Fibroblast of lung (primary cell): ENCODE results near the gene DNPH1. TPM values are rescaled to one million over a fixed set of nuclear protein-coding genes. Genes with fewer than 3 reads are reported as not detected.
A peak's percentile ranks its signal among the peaks of the same experiment; 100 is the strongest.

Experiments
- DNase-seq, 2 donors: peaks; one replicate each; pipeline versions ENCODE4 v3.0.0 to v3.0.0-alpha.2; 2010; ENCODE audit warnings: low read depth in 2 of 2
- H2AFZ ChIP-seq: 2 replicates; pipeline ENCODE4 v1.5.1; 2012; ENCODE audit warnings: low read length, control low read depth, inconsistent platforms
- H3K27ac ChIP-seq: 2 replicates; pipeline ENCODE4 v1.5.1; 2011; ENCODE audit warnings: low read length, control low read depth; ENCODE audit not compliant: insufficient read depth
- H3K27me3 ChIP-seq: 2 replicates; pipeline ENCODE4 v1.5.1; 2011; ENCODE audit warnings: mild to moderate bottlenecking, low read length; ENCODE audit not compliant: control insufficient read depth, insufficient read depth
- H3K36me3 ChIP-seq: 2 replicates; pipeline ENCODE4 v1.5.1; 2011; ENCODE audit warnings: low read length; ENCODE audit not compliant: control insufficient read depth, insufficient read depth
- H3K4me1 ChIP-seq: 2 replicates; pipeline ENCODE4 v1.5.1; 2011; ENCODE audit warnings: low read length; ENCODE audit not compliant: control insufficient read depth, insufficient read depth; ENCODE audit errors: extremely low read depth
- H3K4me2 ChIP-seq: 2 replicates; pipeline ENCODE4 v1.5.1; 2011; ENCODE audit warnings: low read length, control low read depth; ENCODE audit not compliant: insufficient read depth; ENCODE audit errors: extremely low read depth
- H3K4me3 ChIP-seq, 4 experiments: fragments of 200-600 bp in 1 of 4; sonication (generic) in 1 of 4; replicated peaks in 1 of 4; 2 replicates each; pipeline ENCODE4 v1.5.1; 2011 to 2016; ENCODE audit warnings: low read length in 4 of 4, low read depth in 3 of 4, mild to moderate bottlenecking in 3 of 4, control low read depth in 2 of 4, inconsistent platforms in 1 of 4, mixed read lengths in 1 of 4; ENCODE audit not compliant: insufficient read depth in 1 of 4; ENCODE audit errors: control extremely low read depth in 1 of 4
- H3K79me2 ChIP-seq: 2 replicates; pipeline ENCODE4 v1.5.1; 2012; ENCODE audit warnings: mild to moderate bottlenecking, low read length, inconsistent platforms; ENCODE audit not compliant: control insufficient read depth, insufficient read depth
- H3K9ac ChIP-seq: 2 replicates; pipeline ENCODE4 v1.5.1; 2011; ENCODE audit warnings: mild to moderate bottlenecking, low read length, control low read depth; ENCODE audit not compliant: insufficient read depth
- H3K9me3 ChIP-seq: 2 replicates; pipeline ENCODE4 v1.5.1; 2012; ENCODE audit warnings: low read depth, low read length; ENCODE audit not compliant: control insufficient read depth, insufficient read depth
- H4K20me1 ChIP-seq: 2 replicates; pipeline ENCODE4 v1.5.1; 2011; ENCODE audit warnings: low read length; ENCODE audit not compliant: control insufficient read depth, insufficient read depth; ENCODE audit errors: extremely low read depth
- EZH2 ChIP-seq: IDR thresholded peaks from 2 replicates; pipeline ENCODE4 v1.5.1; 2012; ENCODE audit warnings: low read length, control low read depth, mild to moderate bottlenecking; ENCODE audit errors: missing control alignments
- polyA plus RNA-seq, 2 donors: library from polyadenylated mRNA; depleted of rRNA in 1 of 2; stranded (reverse) in 1 of 2; unstranded in 1 of 2; fragments of >200 nt; gene quantifications; 2 replicates each; pipeline ENCODE4 v1.2.1, GENCODE V29; 2011 to 2012; ENCODE audit warnings: missing spikeins in 1 of 2
- total RNA-seq: library from RNA; depleted of rRNA; stranded (reverse); fragments of >200 nt; gene quantifications from 2 replicates; pipeline ENCODE4 v1.2.1, GENCODE V29; 2014
- TF ChIP-seq, protein P1 (sequence below), 2 donors: IDR thresholded peaks in 1 of 2; conservative IDR thresholded peaks in 1 of 2; 1 replicate in 1 of 2; 2 replicates in 1 of 2; pipeline ENCODE4 v1.5.1; 2011 to 2012; ENCODE audit warnings: low read length in 2 of 2, control low read depth in 1 of 2, inconsistent platforms in 1 of 2, low read depth in 1 of 2, mild to moderate bottlenecking in 1 of 2

DNPH1 gene
- total and polyA plus RNA-seq, 2 donors (not counting 1 experiment from before 2014, with no cell fraction given): 31.2 to 52.5 TPM

DNA sequence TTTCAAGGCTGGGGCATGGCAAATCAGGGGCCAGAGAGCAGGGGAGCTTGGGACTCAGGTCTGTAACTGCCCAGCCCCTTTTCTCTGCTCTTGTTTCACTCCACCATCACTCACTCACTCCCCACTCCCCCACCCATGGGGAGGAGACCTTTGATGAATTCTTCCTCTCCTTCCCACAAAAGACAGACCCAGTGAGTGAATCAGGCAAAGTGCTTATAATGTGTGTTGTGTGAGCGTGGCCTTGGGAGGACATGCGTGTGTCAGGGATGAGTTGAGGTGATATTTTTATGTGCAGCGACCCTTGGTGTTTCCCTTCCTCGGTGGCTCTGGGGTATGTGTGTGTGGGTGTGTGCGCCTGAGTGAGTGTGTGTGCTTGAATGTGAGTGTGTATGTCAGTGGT is 48.3 kb downstream of the DNPH1 start:
- peak in 1 of 2 donors; percentile 41 for DNase-seq
- Histone ChIP-seq H3K4me2 (peak overlapping the region; percentile 35), H3K27me3 (no peaks in the 10 kb centered on the region), H3K4me1 (peaks cover 6% of the 10 kb centered on the region), H3K27ac (peak overlapping the region; percentile 28), H3K79me2 (peaks cover 11% of the 10 kb centered on the region), H3K9ac (no peak overlapping the region), H3K4me3 (peak overlapping the region in 1 of 4 experiments; percentile 92), H3K9me3 (no peaks in the 10 kb centered on the region), H4K20me1 (no peaks in the 10 kb centered on the region), H3K36me3 (peaks cover 33% of the 10 kb centered on the region), H2AFZ (no peak overlapping the region)
- TF ChIP-seq, protein P1, sequence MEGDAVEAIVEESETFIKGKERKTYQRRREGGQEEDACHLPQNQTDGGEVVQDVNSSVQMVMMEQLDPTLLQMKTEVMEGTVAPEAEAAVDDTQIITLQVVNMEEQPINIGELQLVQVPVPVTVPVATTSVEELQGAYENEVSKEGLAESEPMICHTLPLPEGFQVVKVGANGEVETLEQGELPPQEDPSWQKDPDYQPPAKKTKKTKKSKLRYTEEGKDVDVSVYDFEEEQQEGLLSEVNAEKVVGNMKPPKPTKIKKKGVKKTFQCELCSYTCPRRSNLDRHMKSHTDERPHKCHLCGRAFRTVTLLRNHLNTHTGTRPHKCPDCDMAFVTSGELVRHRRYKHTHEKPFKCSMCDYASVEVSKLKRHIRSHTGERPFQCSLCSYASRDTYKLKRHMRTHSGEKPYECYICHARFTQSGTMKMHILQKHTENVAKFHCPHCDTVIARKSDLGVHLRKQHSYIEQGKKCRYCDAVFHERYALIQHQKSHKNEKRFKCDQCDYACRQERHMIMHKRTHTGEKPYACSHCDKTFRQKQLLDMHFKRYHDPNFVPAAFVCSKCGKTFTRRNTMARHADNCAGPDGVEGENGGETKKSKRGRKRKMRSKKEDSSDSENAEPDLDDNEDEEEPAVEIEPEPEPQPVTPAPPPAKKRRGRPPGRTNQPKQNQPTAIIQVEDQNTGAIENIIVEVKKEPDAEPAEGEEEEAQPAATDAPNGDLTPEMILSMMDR (conservative IDR thresholded peaks at IDR 0.05 in 1 of 2, IDR thresholded peaks at IDR 0.05 in 1 of 2; ENCODE audit: low read depth in 1 of 2, low read length in 2 of 2): no peak
- no peak for TF ChIP-seq EZH2

DNA sequence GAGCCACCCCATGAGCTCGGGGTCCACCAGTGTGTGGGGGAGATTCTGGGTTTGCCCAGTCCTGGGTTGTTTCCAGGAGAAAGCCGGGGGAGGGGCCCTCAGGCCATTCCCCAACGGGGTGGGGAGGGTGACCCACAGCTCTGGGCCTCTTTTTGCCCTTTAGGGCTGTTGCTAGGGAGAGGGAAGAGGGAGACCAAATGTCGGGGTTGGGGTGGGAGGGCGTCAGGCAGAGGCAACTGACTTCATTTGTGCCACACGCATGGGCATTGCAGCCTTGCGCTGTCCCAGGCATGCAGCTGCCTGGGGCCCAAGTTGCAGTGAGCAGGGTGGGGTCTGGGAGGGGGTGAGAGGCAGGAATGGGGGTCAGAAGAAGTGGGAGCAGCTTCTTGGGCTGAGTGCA is 49.2 kb downstream of the DNPH1 start:
- H3K27ac ChIP-seq: no peak overlapping the region
- no peak overlapping the region for H3K9ac ChIP-seq
- H4K20me1 ChIP-seq: no peaks in the 10 kb centered on the region
- no peak overlapping the region for H3K4me3 ChIP-seq
- H2AFZ ChIP-seq: no peak overlapping the region
- H3K9me3 ChIP-seq: no peaks in the 10 kb centered on the region
- no peak for DNase-seq
- H3K79me2 ChIP-seq: peaks cover 17% of the 10 kb centered on the region
- TF ChIP-seq, protein P1 (conservative IDR thresholded peaks at IDR 0.05 in 1 of 2, IDR thresholded peaks at IDR 0.05 in 1 of 2; ENCODE audit: low read depth in 1 of 2, low read length in 2 of 2): no peak
- peaks cover 13% of the 10 kb centered on the region for H3K4me1 ChIP-seq
- peaks cover 38% of the 10 kb centered on the region for H3K36me3 ChIP-seq
- H3K4me2 ChIP-seq: no peak overlapping the region
- no peaks in the 10 kb centered on the region for H3K27me3 ChIP-seq

DNA sequence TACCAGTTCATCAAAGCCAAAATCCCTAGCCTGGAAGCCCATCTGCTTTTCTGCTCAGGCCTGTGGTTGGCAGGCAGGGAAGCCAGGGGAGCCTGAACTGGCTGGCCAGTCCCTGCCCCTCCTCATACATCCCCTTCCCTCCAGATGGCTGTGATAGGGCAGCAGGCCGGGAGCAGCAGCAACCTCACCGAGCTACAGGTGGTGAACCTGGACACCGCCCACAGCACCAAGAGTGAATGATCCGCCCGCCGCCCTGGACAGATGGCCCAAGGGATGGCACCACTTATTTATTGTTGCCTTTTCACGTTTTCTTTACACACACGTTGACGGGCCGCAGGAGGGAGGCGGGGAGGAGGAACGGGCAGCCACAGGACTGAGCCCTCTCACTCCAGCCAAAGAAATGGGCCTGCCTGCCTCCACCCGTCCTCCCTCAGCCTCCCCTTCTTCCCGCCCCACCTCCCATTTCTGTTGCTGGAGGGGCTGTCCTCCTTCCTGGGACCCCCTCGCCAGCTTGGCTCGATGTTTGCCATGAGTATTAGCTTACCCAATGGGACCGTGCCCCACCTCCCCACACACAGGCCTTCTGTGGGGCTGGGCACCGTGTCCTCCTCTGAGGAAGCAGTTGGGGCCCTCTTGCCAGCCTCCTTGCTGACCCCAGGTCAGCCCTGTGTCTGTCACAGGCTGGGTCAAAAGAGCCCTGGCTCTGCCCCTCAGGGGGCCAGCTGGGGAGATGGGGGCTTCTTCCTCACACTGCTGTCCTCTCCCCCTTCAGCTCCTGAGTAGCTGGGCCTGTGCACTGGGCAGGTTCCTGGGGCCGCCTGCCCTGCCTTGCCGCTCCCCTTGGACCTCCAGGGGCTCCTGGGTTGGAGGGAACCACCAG is 50.1 kb downstream of the DNPH1 start:
- Histone ChIP-seq H3K9me3 (no peaks in the 10 kb centered on the region), H4K20me1 (no peaks in the 10 kb centered on the region), H3K4me1 (peaks cover 14% of the 10 kb centered on the region), H3K9ac (no peak overlapping the region), H3K36me3 (peaks cover 35% of the 10 kb centered on the region), H3K79me2 (peaks cover 17% of the 10 kb centered on the region), H3K4me2 (no peak overlapping the region), H3K4me3 (no peak overlapping the region), H3K27ac (no peak overlapping the region), H3K27me3 (no peaks in the 10 kb centered on the region), H2AFZ (no peak overlapping the region)
- no peak for DNase-seq
- no peak for TF ChIP-seq EZH2
- TF ChIP-seq, protein P1 (conservative IDR thresholded peaks at IDR 0.05 in 1 of 2, IDR thresholded peaks at IDR 0.05 in 1 of 2; ENCODE audit: low read depth in 1 of 2, low read length in 2 of 2): no peak
